ENCODE results near the gene PROSER1.
A peak's percentile ranks its signal among the peaks of the same experiment; 100 is the strongest.
"Not testable (repeated sequence)": the region's sequence is repeated elsewhere in the genome, so short reads cannot be mapped to it uniquely, and the experiment has no call there.

The PROSER1 gene

GRCh38 chr13:39025433-39025839 is 12.5 kb downstream of the PROSER1 start:
- DNase-seq (ENCODE audit: low spot score) = no peak

GRCh38 chr13:39023761-39024160 is 14.1 kb downstream of the PROSER1 start:
- no peak for DNase-seq (ENCODE audit: low spot score)

- DNase-seq (ENCODE audit: low spot score) = no peak
Measured at GRCh38 chr13:39023316-39023715, 14.6 kb downstream of the PROSER1 start.

GRCh38 chr13:39020853-39021462 is 16.9 kb downstream of the PROSER1 start:
- no peak for DNase-seq (ENCODE audit: low spot score)

GRCh38 chr13:39016787-39017186 is 21.1 kb downstream of the PROSER1 start:
- DNase-seq (ENCODE audit: low spot score) = peak; percentile 54

GRCh38 chr13:39016087-39016486 is 21.8 kb downstream of the PROSER1 start:
- DNase-seq (ENCODE audit: low spot score) = no peak

- DNase-seq (ENCODE audit: low spot score) = no peak
Measured at GRCh38 chr13:39013462-39013861, 24.4 kb downstream of the PROSER1 start.

GRCh38 chr13:39012608-39013007 is 25.3 kb downstream of the PROSER1 start:
- DNase-seq (ENCODE audit: low spot score) = no peak

- DNase-seq (ENCODE audit: low spot score) = not testable (repeated sequence)
Measured at GRCh38 chr13:39006371-39007111, 31.3 kb downstream of the PROSER1 start.

- DNase-seq (ENCODE audit: low spot score) = no peak
Measured at GRCh38 chr13:38998739-38999138, 39.1 kb downstream of the PROSER1 start.

- DNase-seq (ENCODE audit: low spot score) = no peak
Measured at GRCh38 chr13:38993381-38993780, 44.5 kb downstream of the PROSER1 start.

GRCh38 chr13:38990693-38991092 is 47.2 kb downstream of the PROSER1 start, which contains the start of gene STOML3:
STOML3 (minus strand) TSS chr13:38990831; CDS start chr13:38990721, 110 bp downstream.
- DNase-seq (ENCODE audit: low spot score) = no peak

GRCh38 chr13:38981096-38981495 is 56.8 kb downstream of the PROSER1 start:
- DNase-seq (ENCODE audit: low spot score) = no peak

GRCh38 chr13:38980750-38981078 is 57.2 kb downstream of the PROSER1 start:
- DNase-seq (ENCODE audit: low spot score) = no peak

- no peak for DNase-seq (ENCODE audit: low spot score)
Measured at GRCh38 chr13:38979891-38980749, 57.8 kb downstream of the PROSER1 start.

GRCh38 chr13:38970380-38971051 is 67.4 kb downstream of the PROSER1 start:
- DNase-seq (ENCODE audit: low spot score) = peak; percentile 29

- DNase-seq (ENCODE audit: low spot score) = no peak
Measured at GRCh38 chr13:38969187-38969586, 68.7 kb downstream of the PROSER1 start.

GRCh38 chr13:38967446-38967845 is 70.4 kb downstream of the PROSER1 start:
- no peak for DNase-seq (ENCODE audit: low spot score)

- DNase-seq (ENCODE audit: low spot score) = no peak
Measured at GRCh38 chr13:38965281-38965680, 72.6 kb downstream of the PROSER1 start.

- no peak for DNase-seq (ENCODE audit: low spot score)
Measured at GRCh38 chr13:38960175-38960574, 77.7 kb downstream of the PROSER1 start.

Data from SW480 (cell line).